ENCODE results near the gene MELTF.
"Not testable (repeated sequence)": the region's sequence is repeated elsewhere in the genome, so short reads cannot be mapped to it uniquely, and the experiment has no call there.

The MELTF gene

GRCh38 chr3:197029511-197030167, at the start of gene MELTF:
Gene MELTF (minus strand): TSS chr3:197029817. CDS start chr3:197029702, 115 bp downstream.
- peak within 1 kb of the TSS; percentile 89 for H3K4me3 ChIP-seq (ENCODE audit: low read depth, low read length)
- peak; percentile 94 for TF ChIP-seq CTCF (IDR thresholded peaks at IDR 0.05; ENCODE audit: borderline replicate concordance, insufficient read depth, low read depth, low read length)

GRCh38 chr3:197076415-197076814, 46.8 kb upstream of the MELTF start:
- no peak overlapping the region for H3K4me3 ChIP-seq (ENCODE audit: low read depth, low read length)
- TF ChIP-seq CTCF (IDR thresholded peaks at IDR 0.05; ENCODE audit: borderline replicate concordance, insufficient read depth, low read depth, low read length): no peak

GRCh38 chr3:197068077-197068476, 38.5 kb upstream of the MELTF start:
- no peak for TF ChIP-seq CTCF (IDR thresholded peaks at IDR 0.05; ENCODE audit: borderline replicate concordance, insufficient read depth, low read depth, low read length)
- no peak overlapping the region for H3K4me3 ChIP-seq (ENCODE audit: low read depth, low read length)

GRCh38 chr3:197064771-197065170, 35.2 kb upstream of the MELTF start:
- no peak for TF ChIP-seq CTCF (IDR thresholded peaks at IDR 0.05; ENCODE audit: borderline replicate concordance, insufficient read depth, low read depth, low read length)
- H3K4me3 ChIP-seq (ENCODE audit: low read depth, low read length): no peak overlapping the region

GRCh38 chr3:197062446-197062845, 32.8 kb upstream of the MELTF start:
- no peak for TF ChIP-seq CTCF (IDR thresholded peaks at IDR 0.05; ENCODE audit: borderline replicate concordance, insufficient read depth, low read depth, low read length)
- no peak overlapping the region for H3K4me3 ChIP-seq (ENCODE audit: low read depth, low read length)

GRCh38 chr3:197051637-197052036, 22.0 kb upstream of the MELTF start:
- not testable (repeated sequence) for H3K4me3 ChIP-seq (ENCODE audit: low read depth, low read length)

GRCh38 chr3:197050511-197050910, 20.9 kb upstream of the MELTF start:
- no peak overlapping the region for H3K4me3 ChIP-seq (ENCODE audit: low read depth, low read length)
- TF ChIP-seq CTCF (IDR thresholded peaks at IDR 0.05; ENCODE audit: borderline replicate concordance, insufficient read depth, low read depth, low read length): no peak
